Gastroesophageal sphincter (tissue), 3 donors: ENCODE results near the gene TMEM208.

Experiments
- CTCF ChIP-seq, 4 experiments: fragments of 200-600 bp in 2 of 4; fragments of 450-650 bp in 2 of 4; sonication (generic) in 1 of 4; IDR thresholded peaks; one replicate each; pipeline ENCODE4 v1.5.1; 2017 to 2019; ENCODE audit warnings: antibody characterized with exemption in 4 of 4, mild to moderate bottlenecking in 2 of 4, moderate library complexity in 2 of 4
- EP300 ChIP-seq: sonication (generic); formaldehyde crosslinking; IDR thresholded peaks from one replicate; pipeline ENCODE4 v1.6.1; 2017; ENCODE audit warnings: antibody characterized with exemption, mild to moderate bottlenecking
- POLR2A ChIP-seq, 2 donors: fragments of 450-650 bp; IDR thresholded peaks; one replicate each; pipeline ENCODE4 v1.6.1; 2017; ENCODE audit warnings: antibody characterized with exemption in 2 of 2, mild to moderate bottlenecking in 2 of 2, moderate library complexity in 1 of 2
- POLR2AphosphoS5 ChIP-seq: sonication (generic); formaldehyde crosslinking; IDR thresholded peaks from one replicate; pipeline ENCODE4 v1.6.1; 2017; ENCODE audit warnings: antibody characterized with exemption

- TF ChIP-seq CTCF (IDR thresholded peaks at IDR 0.05) (no peak), POLR2AphosphoS5 (no peak), EP300 (no peak), POLR2A (IDR thresholded peaks at IDR 0.05) (no peak)
Observed at GRCh38 chr16:67259705-67260104, 32.8 kb downstream of the TMEM208 start.
